GM18519 (cell line): ENCODE data around the gene RPAP3.

Experiments used
- ATAC-seq: cut with Tn5 transposase; IDR thresholded peaks from one replicate; pipeline ENCODE4 v1.9.1; 2021; ENCODE audit warnings: mild to moderate bottlenecking, moderate library complexity; ENCODE audit not compliant: unreplicated experiment, low FRiP score

Gene RPAP3, protein sequence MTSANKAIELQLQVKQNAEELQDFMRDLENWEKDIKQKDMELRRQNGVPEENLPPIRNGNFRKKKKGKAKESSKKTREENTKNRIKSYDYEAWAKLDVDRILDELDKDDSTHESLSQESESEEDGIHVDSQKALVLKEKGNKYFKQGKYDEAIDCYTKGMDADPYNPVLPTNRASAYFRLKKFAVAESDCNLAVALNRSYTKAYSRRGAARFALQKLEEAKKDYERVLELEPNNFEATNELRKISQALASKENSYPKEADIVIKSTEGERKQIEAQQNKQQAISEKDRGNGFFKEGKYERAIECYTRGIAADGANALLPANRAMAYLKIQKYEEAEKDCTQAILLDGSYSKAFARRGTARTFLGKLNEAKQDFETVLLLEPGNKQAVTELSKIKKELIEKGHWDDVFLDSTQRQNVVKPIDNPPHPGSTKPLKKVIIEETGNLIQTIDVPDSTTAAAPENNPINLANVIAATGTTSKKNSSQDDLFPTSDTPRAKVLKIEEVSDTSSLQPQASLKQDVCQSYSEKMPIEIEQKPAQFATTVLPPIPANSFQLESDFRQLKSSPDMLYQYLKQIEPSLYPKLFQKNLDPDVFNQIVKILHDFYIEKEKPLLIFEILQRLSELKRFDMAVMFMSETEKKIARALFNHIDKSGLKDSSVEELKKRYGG

DNA sequence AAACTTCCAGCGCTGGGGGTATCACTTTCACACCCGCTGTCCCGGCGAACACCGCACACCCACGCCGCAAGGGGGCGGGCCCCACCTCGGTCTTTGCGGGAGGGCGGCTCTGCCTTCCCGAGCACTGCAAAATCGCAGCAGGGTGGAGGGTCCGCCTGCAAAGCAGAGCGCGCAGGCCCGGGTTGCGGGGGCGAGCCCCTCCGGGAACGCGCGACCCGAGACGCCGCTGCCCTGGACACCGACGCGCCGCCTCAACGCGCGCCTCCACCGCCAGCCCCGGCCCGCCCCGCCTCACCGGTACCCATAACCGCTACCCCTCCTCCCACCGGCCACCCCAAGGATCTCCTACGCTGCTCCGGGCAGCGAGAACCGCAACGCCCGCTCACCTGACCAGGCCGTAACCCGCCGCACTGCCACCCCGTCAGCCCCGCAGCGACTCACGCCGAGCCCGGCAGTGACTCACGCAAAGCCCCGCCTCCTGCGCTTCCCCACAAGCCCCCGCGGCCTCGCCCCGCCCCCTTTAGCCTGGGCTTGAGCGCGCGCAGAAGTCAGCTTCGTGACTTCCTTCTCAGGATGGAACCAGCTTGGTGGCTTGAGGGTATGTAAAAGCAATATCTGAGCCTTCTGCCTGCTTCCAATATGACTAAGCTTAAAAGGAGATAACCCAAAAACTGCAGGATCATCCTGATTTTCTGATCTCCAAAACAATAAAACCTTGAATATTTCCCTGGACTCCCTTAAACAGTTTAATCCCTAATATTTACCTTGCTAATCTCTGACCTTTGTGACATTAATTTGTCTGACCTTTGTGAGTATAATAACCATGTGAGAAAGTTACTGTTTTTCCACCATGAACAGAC lies at the start of gene RPAP3:
Gene RPAP3, minus strand, starts transcription at position 465 of the 860 bp plus-strand sequence. CDS start 3,190 bp downstream, outside the sequence.
- peak; percentile 44 for ATAC-seq

GRCh38 chr12:47754881-47755280 lies 49.1 kb upstream of the RPAP3 start:
- no peak for ATAC-seq

- no peak for ATAC-seq
Measured at GRCh38 chr12:47754126-47754525, 48.3 kb upstream of the RPAP3 start.

GRCh38 chr12:47753021-47754001 lies 47.5 kb upstream of the RPAP3 start:
- ATAC-seq: no peak

- ATAC-seq: no peak
Measured at GRCh38 chr12:47752552-47752951, 46.7 kb upstream of the RPAP3 start.

- no peak for ATAC-seq
Measured at GRCh38 chr12:47752121-47752520, 46.3 kb upstream of the RPAP3 start.

- ATAC-seq: no peak
Measured at GRCh38 chr12:47751561-47751960, 45.7 kb upstream of the RPAP3 start.

GRCh38 chr12:47750916-47751470 lies 45.2 kb upstream of the RPAP3 start:
- ATAC-seq: no peak

GRCh38 chr12:47750229-47750798 lies 44.5 kb upstream of the RPAP3 start:
- no peak for ATAC-seq

DNA sequence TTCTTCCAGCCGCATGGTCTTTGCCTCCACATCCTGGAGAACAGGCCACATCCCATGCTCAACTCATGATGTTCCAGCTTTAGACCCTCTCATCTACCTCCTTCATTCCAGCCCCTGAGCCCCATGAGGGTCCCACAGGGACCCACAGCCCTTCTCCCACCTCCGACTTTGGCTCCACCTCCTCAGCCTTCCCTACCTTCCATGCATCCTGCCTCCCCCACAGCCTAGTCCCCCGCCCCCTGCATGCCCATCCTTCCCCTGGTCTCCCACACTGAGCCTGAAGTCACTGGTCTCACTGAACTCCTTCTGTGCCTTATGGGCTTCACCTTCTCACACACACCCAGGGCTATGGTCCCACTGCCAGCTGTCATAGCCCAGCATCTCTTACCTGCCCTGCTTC lies 43.1 kb upstream of the RPAP3 start:
- ATAC-seq: no peak

GRCh38 chr12:47748507-47748828 lies 42.6 kb upstream of the RPAP3 start:
- ATAC-seq: no peak

- no peak for ATAC-seq
Measured at GRCh38 chr12:47747596-47748506, 42.0 kb upstream of the RPAP3 start.

DNA sequence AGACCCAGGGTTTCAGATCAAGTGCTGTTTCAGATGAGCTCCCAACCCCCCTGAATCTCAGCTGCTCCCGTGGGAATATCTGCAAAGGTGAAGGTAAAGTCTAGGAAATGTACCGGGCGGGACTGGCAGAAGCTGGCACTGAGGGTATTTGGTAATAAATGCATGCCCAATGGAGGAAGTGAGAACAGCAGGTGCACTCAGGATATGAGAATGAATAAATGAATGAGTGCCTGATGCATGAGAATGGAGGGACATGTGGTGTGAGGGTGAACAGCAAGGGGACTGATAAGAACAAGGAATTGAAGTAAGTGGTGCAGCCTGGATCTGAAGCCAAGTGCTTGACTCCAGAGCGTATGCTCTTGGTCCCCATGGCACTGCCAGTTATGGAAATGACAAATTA lies 41.3 kb upstream of the RPAP3 start:
- ATAC-seq: no peak

- no peak for ATAC-seq
Measured at GRCh38 chr12:47746523-47746922, 40.7 kb upstream of the RPAP3 start.

DNA sequence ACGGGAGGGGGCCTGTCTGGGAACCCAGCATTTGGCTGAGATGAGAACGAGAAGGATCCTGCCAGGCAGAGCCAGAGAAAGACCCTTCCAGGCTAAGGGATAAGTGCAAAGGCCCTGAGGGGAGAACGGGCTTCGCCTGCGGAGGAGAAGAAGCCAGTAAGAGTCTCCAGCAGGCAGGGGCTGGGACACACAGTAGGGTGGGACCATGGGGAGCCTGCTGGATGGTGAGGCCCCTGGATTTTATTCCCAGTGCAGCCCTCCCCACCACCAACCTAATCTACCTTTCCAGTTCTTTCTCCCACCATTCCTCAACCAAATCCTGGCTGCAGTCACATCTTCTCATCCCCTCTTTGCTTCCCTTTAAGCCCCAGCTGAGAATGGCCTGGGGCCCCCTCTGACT lies 40.2 kb upstream of the RPAP3 start:
- ATAC-seq: no peak

DNA sequence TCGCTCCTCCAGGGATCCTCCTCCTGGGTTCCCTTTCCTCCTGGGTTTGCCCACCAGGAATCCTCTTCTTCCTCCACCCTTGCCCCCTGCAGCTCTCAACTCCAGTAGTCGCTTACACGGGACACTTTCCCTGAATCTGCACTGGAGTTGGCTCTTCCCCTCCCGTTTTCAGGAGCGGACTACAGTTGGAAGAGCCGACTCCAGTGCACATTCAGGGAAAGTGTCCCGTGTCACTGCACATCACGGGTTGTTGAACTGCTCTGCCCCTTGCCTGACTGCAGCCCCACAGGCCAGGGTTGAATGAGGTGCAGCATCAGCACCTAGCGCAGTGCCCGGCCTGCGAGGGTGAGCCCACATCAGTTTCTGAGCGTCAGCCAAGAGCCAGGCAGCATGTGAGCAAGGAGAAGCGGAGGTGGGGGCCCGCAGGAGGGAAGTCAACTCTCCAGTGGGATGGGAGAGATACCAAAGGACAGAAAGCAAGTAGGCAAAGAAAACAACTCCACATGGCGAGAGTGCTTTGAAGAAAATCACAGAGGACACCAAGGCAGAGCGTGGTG lies 39.7 kb upstream of the RPAP3 start:
- no peak for ATAC-seq

DNA sequence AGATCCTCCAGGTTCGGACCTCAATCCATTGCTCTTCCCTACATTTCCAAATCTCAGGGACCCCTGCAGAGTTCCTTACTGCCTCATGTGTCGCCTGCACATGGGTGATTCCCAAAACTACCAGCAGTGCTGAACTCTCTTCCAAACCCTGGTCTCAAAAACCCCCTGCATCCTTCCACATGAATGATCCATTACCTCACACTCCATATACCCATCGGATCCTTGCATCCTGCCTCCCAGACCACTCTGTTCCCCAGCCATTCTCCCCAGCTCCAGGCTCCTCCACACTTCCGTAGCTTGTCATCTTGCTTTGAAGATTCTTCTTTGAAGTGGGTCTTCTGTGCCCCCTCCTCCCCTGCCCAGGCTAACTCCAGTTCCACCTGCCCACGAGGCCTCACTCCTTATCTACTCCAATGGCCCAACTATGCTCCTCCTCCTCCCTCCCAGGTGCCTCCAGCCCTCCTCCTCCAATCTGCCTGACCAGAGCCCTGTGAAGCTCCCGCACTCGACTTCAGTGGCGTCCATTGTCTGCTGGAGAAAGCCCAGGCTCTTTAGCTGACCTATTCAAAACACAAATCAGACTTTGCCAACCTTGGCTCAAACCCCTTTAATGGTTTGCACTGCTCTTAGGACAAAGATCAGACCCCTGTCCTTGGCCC lies 39.1 kb upstream of the RPAP3 start:
- no peak for ATAC-seq
